ENCODE measurements around the gene LY86. TPM values are rescaled to one million over a fixed set of nuclear protein-coding genes. Genes with fewer than 3 reads are reported as not detected.

Gene LY86
- total RNA-seq, 4 donors from 2014 or later: 1.7 TPM; not detected in 3

DNA sequence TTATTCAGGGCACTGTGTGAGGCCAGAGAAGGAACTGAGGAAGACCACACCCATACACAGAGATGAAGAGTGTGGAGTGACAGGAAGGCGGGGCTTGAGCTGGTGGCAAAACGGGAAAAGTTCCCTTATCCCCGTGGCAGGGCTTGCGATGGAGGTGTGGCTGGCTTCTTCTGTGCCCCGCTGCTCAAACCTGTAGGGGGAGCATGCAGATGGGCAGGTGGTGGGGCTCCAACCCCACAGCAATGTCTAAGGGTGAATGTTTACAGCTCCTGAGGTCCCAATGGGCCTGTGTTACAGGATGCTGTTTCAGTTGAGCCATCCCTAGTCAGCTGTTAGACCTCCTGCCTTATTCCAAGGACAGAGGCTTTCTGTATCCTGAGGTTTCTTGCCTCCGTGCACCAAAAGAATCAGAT, 105.9 kb downstream of the LY86 start:
- Histone ChIP-seq H3K4me3 (no peak overlapping the region), H3K4me1 (peaks cover 64% of the 10 kb centered on the region), H3K9me3 (no peaks in the 10 kb centered on the region), H3K36me3 (no peaks in the 10 kb centered on the region), H3K27ac (peak overlapping the region; percentile 92), H3K27me3 (no peaks in the 10 kb centered on the region)
- no peak for DNase-seq (ENCODE audit: low spot score in 2 of 2)
- TF ChIP-seq POLR2AphosphoS5 (IDR thresholded peaks at IDR 0.05): no peak
- TF ChIP-seq, protein P1, sequence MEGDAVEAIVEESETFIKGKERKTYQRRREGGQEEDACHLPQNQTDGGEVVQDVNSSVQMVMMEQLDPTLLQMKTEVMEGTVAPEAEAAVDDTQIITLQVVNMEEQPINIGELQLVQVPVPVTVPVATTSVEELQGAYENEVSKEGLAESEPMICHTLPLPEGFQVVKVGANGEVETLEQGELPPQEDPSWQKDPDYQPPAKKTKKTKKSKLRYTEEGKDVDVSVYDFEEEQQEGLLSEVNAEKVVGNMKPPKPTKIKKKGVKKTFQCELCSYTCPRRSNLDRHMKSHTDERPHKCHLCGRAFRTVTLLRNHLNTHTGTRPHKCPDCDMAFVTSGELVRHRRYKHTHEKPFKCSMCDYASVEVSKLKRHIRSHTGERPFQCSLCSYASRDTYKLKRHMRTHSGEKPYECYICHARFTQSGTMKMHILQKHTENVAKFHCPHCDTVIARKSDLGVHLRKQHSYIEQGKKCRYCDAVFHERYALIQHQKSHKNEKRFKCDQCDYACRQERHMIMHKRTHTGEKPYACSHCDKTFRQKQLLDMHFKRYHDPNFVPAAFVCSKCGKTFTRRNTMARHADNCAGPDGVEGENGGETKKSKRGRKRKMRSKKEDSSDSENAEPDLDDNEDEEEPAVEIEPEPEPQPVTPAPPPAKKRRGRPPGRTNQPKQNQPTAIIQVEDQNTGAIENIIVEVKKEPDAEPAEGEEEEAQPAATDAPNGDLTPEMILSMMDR (IDR thresholded peaks at IDR 0.05): no peak
- TF ChIP-seq EP300 (IDR thresholded peaks at IDR 0.05): no peak
- TF ChIP-seq POLR2A (IDR thresholded peaks at IDR 0.05): no peak
- WGBS: 44% methylated on average over 6 of the region's 6 CpGs

DNA sequence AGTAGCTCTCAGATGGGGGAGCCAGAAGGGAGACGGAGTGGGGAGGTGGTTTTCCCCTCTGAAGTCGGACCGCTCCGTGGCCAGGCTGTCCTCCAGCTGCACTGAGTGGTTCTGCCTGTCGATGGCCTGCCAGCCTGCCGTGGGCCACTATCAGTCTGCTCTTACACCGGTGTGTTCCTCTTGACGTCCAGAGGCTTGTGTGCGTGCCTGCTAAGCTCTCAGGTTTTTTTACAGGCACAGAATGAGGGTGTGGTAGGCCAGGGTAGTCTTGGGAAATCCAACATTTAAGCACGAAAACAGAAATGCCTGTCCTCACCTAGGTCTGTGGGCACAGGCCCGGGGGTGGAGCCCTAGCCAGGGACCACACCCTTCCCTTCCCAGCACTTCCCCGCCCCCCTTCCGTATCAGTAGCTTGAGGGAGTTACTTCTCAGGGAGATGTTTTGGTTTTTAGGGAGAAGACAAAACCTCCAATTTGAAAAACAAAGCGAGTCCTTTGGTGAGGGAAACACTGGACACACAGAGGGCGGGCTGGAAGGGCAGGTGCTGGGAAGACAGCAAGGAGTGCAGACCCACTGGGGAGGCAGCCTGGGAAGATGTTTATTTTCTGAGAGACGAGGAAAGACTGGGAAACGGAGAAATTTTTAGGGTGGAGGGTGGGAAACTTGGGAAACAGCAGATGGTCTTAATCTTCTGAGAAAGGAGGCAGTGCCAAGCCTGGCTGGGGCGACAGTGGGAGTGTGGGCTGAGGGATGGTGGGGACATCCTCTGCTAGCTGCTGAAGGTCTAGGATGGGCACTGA, 106.5 kb downstream of the LY86 start:
- peaks cover 64% of the 10 kb centered on the region for H3K4me1 ChIP-seq
- peak overlapping the region; percentile 17 for H3K4me3 ChIP-seq
- H3K27me3 ChIP-seq: no peaks in the 10 kb centered on the region
- peak overlapping the region; percentile 92 for H3K27ac ChIP-seq
- no peak for DNase-seq (ENCODE audit: low spot score in 2 of 2)
- H3K9me3 ChIP-seq: no peaks in the 10 kb centered on the region
- no peaks in the 10 kb centered on the region for H3K36me3 ChIP-seq
- TF ChIP-seq POLR2A (IDR thresholded peaks at IDR 0.05) (peak in 1 of 2 donors; percentile 15), POLR2AphosphoS5 (IDR thresholded peaks at IDR 0.05) (peak in 1 of 3 donors; percentile 42)
- TF ChIP-seq, protein P1 (IDR thresholded peaks at IDR 0.05): no peak
- WGBS: 34% methylated on average over 18 of the region's 18 CpGs

DNA sequence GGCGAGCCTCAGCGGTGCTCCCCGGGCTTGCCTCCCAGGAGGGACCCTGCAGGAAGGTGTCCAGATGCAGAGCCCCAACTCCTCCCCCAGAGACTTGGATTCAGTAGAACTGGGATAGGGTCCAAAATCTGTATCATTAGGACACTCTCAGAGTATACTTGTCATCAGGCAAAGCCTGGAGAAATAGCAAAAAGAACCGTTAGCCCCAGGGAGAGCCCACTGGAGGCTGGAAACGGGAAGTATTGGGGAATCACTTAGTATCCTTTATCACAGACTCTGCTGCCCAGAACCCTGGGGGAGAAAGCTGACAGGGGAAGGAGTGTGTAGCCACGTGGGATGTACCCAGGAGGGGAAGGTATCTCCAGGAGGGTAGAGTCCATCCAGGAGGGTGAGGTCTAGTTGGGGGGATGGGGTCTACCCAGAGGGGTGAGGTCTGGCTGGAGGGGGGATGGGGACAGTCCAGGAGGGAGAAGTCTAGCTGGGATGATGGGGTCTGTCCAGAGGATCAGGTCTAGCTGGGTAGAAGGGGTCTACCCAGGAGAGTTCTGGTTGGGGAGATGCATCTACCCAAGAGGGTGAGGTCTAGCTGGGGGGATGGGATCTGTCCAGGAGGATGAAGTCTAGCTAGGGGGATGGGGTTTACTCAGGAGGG, 107.2 kb downstream of the LY86 start:
- no peak for DNase-seq (ENCODE audit: low spot score in 2 of 2)
- H3K36me3 ChIP-seq: no peaks in the 10 kb centered on the region
- no peak for TF ChIP-seq EP300 (IDR thresholded peaks at IDR 0.05)
- H3K9me3 ChIP-seq: no peaks in the 10 kb centered on the region
- H3K27ac ChIP-seq: peak overlapping the region; percentile 92
- peaks cover 68% of the 10 kb centered on the region for H3K4me1 ChIP-seq
- H3K4me3 ChIP-seq: peak overlapping the region; percentile 17
- H3K27me3 ChIP-seq: no peaks in the 10 kb centered on the region
- WGBS: 15% methylated on average over 6 of the region's 6 CpGs

DNA sequence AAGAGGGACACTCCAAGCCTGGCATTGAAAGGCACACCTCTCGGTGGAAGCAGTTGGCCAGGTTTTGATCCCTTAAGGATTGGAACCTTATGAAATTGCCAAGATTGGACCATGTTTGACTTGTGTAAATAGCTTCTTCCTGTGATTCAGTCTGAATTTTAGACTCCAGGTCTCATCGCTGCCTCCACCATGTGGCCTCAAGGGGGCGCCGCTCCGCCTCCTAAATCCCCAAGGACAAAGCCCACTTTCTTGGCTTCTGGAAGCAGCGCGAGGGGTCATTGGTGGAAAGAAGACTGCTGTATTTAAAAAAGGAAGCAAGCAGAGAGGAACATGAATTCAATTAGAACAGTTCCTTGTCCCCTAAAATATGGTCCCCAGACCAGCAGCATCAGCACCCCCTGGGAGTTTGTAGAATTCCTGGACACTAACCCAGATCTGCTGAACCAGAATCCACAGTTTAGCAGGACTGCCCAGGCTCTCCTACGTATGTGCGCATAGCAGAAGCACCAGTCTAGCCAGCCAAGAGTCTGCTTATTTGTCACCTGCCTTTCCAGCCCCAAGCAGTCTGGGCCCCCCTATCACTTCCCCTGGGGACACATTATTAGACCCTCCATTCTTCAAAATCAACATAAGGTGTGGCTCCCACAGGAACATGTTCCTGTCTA, 108.5 kb downstream of the LY86 start:
- H3K4me3 ChIP-seq: no peak overlapping the region
- H3K36me3 ChIP-seq: no peaks in the 10 kb centered on the region
- no peak for DNase-seq (ENCODE audit: low spot score in 2 of 2)
- no peaks in the 10 kb centered on the region for H3K27me3 ChIP-seq
- peak overlapping the region; percentile 92 for H3K27ac ChIP-seq
- no peak for TF ChIP-seq POLR2A (IDR thresholded peaks at IDR 0.05)
- TF ChIP-seq, protein P1 (IDR thresholded peaks at IDR 0.05): peak; percentile 48 to 73
- TF ChIP-seq POLR2AphosphoS5 (IDR thresholded peaks at IDR 0.05): no peak
- no peak for TF ChIP-seq EP300 (IDR thresholded peaks at IDR 0.05)
- H3K9me3 ChIP-seq: no peaks in the 10 kb centered on the region
- WGBS: 33% methylated on average over 9 of the region's 9 CpGs
- H3K4me1 ChIP-seq: peaks cover 80% of the 10 kb centered on the region

DNA sequence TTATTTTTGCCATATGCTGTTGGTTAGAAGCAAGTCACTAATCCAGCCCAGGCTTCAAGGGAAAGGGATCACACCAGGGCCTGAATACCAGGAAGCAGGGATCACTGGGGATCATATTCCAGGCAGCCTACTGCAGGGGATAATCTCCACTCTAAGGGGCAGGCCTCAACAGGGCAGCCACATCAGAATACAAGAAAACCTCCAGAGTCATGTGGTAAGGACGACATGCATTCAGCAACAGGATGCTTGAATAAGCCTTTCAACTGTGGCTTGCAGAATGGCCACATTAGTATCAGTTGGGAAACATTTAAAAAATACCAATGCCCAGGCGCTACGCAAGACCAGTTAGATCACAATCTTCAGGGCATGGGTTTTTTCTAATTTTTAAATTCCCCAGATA, 109.1 kb downstream of the LY86 start:
- H3K4me3 ChIP-seq: no peak overlapping the region
- no peaks in the 10 kb centered on the region for H3K36me3 ChIP-seq
- peaks cover 82% of the 10 kb centered on the region for H3K4me1 ChIP-seq
- H3K27ac ChIP-seq: peak overlapping the region; percentile 92
- WGBS: 70% methylated on average over 3 of the region's 3 CpGs
- TF ChIP-seq, protein P1 (IDR thresholded peaks at IDR 0.05): no peak
- TF ChIP-seq EP300 (IDR thresholded peaks at IDR 0.05): no peak
- no peak for TF ChIP-seq POLR2A (IDR thresholded peaks at IDR 0.05)
- no peak for TF ChIP-seq POLR2AphosphoS5 (IDR thresholded peaks at IDR 0.05)
- DNase-seq (ENCODE audit: low spot score in 2 of 2): no peak
- no peaks in the 10 kb centered on the region for H3K27me3 ChIP-seq
- H3K9me3 ChIP-seq: no peaks in the 10 kb centered on the region
